HG02678 (cell line): ENCODE results near the gene CCDC47.
"Not testable (repeated sequence)": the region's sequence is repeated elsewhere in the genome, so short reads cannot be mapped to it uniquely, and the experiment has no call there.

Experiments
- ATAC-seq: cut with Tn5 transposase; IDR thresholded peaks from one replicate; pipeline ENCODE4 v1.9.1; 2021; ENCODE audit warnings: mild to moderate bottlenecking, moderate library complexity; ENCODE audit not compliant: unreplicated experiment

Gene CCDC47

GRCh38 chr17:63741143-63741407 lies 32.3 kb downstream of the CCDC47 start:
- ATAC-seq: peak; percentile 1

DNA sequence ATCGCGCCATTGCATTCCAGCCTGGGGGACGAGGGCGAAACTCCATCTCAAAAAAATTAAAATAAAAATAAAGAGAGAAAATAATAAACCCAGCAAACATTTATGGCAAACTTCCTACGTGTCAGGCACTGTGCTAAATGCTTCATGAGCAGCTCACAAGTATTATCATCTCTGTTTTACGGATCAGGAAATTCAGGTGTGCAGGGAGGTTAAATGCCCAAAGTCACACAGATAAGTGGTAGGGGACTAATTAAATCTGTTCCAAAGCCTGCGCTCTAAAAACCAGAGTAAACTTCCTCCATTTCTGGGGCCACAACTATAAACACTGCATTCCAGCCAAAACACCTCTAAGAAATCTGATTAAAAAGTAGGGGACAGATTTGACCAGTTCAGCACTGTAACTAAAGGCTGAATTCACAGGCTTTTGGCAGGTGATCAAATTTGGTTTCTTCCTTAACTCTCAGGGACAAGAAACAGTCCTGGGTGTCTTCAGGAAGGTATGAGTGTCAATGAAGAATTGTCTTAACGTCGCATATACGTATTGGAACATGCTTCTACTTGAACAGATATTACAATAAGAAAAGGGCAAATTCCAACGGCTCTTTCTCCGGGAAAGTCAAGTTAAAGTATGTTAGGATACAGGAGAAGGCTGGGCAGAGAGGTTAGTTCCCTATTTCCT lies 32.8 kb downstream of the CCDC47 start:
- no peak for ATAC-seq

GRCh38 chr17:63735691-63736090 lies 37.7 kb downstream of the CCDC47 start:
- ATAC-seq: no peak

- ATAC-seq: no peak
Measured at GRCh38 chr17:63722403-63722802, 51.0 kb downstream of the CCDC47 start.

DNA sequence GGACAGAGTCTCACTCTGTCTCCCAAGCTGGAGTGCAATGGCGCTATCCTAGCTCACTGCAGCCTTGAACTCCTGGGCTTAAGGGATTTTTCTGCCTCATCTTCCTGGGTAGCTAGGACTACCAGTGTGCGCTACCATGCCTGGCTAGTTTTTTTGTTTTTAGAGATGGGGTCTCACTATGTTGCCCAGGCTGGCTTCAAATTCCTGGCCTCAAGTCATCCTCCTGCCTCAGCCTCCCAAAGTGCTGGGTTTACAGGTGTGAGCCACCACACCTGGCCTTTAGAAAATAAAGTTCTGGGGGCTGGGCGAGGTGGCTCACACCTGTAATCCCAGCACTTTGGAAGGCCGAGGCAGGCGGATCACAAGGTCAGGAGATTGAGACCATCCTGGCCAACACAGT lies 53.2 kb downstream of the CCDC47 start:
- not testable (repeated sequence) for ATAC-seq

DNA sequence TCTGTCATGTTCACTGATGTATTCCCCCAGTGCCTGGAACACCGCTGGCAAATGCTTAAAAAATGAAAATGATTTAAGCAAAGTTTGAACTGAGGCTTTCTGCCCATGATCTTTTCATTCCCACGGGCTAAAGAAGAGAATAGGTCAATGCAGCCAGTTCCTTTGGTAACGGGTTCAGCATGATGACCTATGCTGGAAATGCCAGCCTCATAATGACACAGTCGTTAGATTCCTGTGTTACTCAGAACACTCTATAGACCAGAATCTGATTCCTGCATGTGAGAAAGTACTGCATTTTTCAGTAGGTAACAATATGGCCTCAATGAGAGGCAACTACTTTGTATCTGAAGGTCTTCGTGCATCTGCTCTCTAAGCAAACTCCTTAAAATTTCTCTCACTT lies 54.4 kb downstream of the CCDC47 start:
- ATAC-seq: no peak

- ATAC-seq: no peak
Measured at GRCh38 chr17:63716426-63716825, 57.0 kb downstream of the CCDC47 start.

DNA sequence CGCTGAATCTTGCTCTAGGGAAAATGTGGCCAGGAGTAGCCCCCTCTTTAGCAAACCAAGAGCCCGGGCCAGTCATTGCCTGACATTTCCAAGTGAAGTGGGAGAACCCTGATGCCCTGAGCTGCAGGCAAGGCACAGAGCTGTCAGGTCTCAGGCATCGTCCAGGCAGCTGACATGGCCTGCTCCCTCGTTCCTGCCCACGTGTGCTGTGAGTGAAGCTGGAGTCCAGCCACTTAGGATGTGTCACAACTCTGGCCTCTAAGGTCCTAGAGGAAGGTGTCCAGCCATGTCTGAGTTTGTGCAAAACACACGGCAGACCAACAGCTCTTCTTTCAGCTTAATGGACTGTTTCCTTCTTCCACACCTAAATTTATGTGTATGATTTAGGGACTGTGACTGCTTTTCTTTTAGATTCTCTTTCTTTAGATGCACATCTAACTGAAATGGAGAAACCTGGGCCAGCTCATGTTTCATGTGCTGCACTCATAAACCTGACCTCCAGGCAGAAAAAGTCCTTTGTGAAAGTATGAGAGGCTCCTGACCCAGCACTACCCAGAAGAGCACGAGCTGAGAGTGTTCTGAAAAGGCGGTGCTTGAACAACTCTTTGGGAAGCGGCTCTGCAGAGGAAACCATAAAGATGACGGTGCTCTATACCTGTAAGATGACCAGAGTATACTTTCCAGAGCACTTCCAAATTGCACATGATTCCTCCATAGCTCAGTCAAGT lies 58.7 kb downstream of the CCDC47 start:
- no peak for ATAC-seq

- no peak for ATAC-seq
Measured at GRCh38 chr17:63709110-63709509, 64.3 kb downstream of the CCDC47 start.

DNA sequence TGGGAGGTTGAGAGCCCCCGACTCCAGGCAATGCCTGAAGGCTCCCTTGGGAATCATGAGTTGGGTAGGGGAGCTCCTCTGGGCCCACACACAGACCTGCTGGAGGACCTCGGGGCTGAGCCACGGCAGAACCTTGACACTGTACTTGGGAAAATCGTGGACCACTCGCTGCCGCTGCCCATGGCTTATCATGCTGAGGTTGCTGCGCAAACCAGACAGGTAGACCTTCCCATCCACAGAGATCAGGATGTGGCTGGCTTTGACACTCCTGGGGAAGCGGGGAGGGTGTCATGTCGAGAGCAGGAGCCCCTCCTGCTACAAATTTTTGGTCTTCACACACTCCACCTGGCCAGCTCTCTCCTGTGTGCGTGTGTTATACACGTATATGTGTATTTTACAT lies 66.2 kb downstream of the CCDC47 start:
- no peak for ATAC-seq

GRCh38 chr17:63706336-63707082 lies 66.9 kb downstream of the CCDC47 start:
- ATAC-seq: no peak

GRCh38 chr17:63705657-63706056 lies 67.7 kb downstream of the CCDC47 start:
- no peak for ATAC-seq

GRCh38 chr17:63704836-63705235 lies 68.6 kb downstream of the CCDC47 start:
- no peak for ATAC-seq

DNA sequence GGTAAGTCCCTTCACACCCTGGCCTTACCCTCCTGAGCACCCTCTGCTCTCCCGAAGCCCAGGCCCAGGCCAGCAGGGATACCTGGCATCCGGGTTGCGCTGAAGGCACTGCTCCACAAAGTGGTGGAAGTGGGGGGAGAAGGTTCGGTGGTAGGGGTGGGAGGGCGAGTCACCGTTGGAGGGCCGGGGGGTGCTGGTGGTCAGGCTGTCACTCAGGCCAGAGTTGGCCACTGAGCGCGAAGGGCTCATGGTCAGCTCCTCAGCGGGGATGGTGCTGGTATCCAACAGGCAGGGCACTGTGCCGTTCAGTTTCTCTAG lies 69.2 kb downstream of the CCDC47 start:
- no peak for ATAC-seq

DNA sequence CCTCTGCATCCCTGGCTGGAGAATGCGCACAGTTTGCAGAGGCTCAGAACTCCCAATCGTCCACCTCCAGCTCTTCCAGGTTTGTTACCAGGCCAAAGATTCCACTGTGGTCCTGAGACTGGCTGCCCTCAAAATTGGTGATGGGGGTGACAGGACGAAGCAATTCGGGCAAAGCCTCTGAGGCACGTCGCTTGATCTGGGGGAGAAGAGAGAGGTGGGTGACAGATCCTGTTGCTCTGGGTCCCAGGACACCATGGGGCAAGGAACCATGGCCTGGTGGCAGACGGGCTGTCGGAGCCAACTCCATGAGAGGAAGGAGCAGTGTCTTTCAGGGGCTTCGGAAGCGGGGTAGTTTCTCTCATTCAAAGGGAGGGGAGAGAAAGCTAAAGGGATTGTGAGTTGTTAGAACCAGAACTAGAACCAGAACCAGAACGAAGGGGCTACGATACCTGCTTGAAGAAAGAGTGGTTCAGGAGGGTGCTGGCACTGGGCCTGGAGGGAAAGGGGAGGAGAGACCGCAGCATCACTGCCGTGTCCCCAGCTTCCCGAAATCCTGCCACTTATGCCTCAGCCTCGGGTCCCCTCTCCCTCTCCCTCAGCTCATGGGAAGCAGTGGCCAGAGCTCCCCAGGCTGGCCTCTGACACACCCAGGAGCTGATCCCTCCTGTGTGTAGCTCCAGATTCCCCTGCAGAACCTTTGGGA lies 69.7 kb downstream of the CCDC47 start:
- no peak for ATAC-seq

DNA sequence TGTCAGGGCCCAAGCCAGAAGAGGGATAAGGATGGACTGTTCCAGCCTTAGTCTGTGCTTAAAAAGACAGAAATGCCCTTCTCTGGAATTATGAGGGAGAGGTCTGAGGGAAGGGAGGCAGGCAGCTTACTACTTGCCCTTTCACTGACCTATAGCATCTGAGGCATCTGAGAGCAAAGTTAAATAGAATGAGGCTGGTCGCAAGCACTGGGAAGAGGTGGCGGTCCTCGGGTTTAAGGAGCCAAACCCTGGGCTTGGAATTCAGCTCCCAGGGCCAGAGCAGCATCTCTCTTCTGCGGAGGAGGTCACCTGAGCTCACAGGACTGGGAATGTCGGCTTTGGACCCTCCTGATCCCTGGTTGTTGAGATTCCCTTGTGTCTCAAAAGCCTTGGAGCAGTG lies 70.4 kb downstream of the CCDC47 start:
- no peak for ATAC-seq

GRCh38 chr17:63702721-63703015 lies 70.7 kb downstream of the CCDC47 start:
- ATAC-seq: no peak

DNA sequence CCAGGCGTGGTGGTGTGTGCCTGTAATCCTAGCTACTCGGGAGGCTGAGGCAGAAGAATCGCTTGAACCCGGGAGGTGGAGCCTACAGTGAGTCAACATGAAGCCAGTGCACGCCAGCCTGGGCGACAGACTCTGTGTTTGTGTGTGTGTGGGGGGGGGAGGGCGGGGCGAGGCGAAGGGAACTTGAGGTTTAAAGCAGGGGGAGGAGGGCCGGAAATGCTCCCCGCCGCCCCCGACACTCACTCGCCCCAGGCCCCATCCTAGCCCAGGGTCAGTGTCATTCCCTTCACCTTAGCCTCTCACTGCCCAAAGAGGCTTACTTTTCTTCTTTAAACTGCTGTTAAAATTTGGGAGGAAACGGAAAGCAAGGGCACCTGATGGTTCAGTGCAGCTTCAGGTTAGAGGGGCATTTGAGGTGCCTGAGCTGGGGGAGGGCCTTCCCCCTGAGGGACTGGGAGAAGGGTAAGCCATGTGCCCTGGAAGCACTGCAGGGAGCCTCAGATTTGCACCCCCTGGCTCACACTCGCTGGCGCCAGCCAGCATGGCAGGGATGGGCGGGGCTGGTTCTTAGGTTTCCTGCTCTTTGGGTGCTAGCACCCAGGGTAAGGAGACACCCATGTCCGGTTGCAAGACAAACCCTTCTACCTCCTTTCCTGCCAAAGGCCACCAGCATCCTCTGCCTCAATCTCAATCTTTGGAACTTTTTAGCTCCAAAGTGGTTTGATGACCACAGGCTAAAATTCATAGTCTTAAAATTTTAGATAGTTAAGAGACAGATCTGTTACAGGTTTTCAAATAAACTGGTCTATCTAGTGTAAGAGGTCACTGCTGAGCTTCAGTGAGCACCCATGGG lies 71.3 kb downstream of the CCDC47 start:
- no peak for ATAC-seq

GRCh38 chr17:63701456-63701820 lies 72.0 kb downstream of the CCDC47 start:
- no peak for ATAC-seq

- ATAC-seq: peak; percentile 13
Measured at GRCh38 chr17:63700528-63701455, 72.6 kb downstream of the CCDC47 start.
